Prostate gland (tissue), 2 donors: Measurements from ENCODE around the gene CELA2A. TPM values are rescaled to one million over a fixed set of nuclear protein-coding genes. Genes with fewer than 3 reads are reported as not detected.
"Not testable (repeated sequence)": the region's sequence is repeated elsewhere in the genome, so short reads cannot be mapped to it uniquely, and the experiment has no call there.

Experiments
- DNase-seq: peaks from one replicate; pipeline ENCODE4 v3.0.0-alpha.2; 2019; ENCODE audit warnings: low spot score
- H3K27ac ChIP-seq, 2 donors: fragments of 200-600 bp; sonication (generic); 2 replicates each; pipeline ENCODE4 v1.5.1; 2017 to 2019
- H3K27me3 ChIP-seq: fragments of 200-600 bp; sonication (generic); replicated peaks from 2 replicates; pipeline ENCODE4 v1.5.1; 2019; ENCODE audit not compliant: insufficient read depth
- H3K36me3 ChIP-seq, 2 donors: fragments of 200-600 bp; sonication (generic); 1 replicate in 1 of 2; 2 replicates in 1 of 2; pipeline versions ENCODE4 v1.5.1 to v1.8.1; 2017 to 2019
- H3K4me1 ChIP-seq: fragments of 200-600 bp; sonication (generic); replicated peaks from 2 replicates; pipeline ENCODE4 v1.5.1; 2019
- H3K4me3 ChIP-seq, 2 donors: fragments of 200-600 bp; sonication (generic); 2 replicates each; pipeline ENCODE4 v1.5.1; 2017 to 2019
- H3K9me3 ChIP-seq: fragments of 200-600 bp; sonication (generic); 2 replicates; pipeline ENCODE4 v1.5.1; 2017
- CTCF ChIP-seq, 4 experiments: fragments of 200-600 bp in 2 of 4; fragments of 450-650 bp in 2 of 4; sonication (generic) in 2 of 4; IDR thresholded peaks; 1 replicate in 3 of 4; 2 replicates in 1 of 4; pipeline ENCODE4 v1.5.1; 2016 to 2019; ENCODE audit warnings: antibody characterized with exemption in 4 of 4, mild to moderate bottlenecking in 2 of 4, moderate library complexity in 2 of 4
- POLR2A ChIP-seq: fragments of 450-650 bp; IDR thresholded peaks from one replicate; pipeline ENCODE4 v1.6.1; 2016; ENCODE audit warnings: antibody characterized with exemption, mild to moderate bottlenecking
- POLR2AphosphoS5 ChIP-seq: sonication (generic); formaldehyde crosslinking; IDR thresholded peaks from one replicate; pipeline ENCODE4 v1.6.1; 2017; ENCODE audit warnings: antibody characterized with exemption
- WGBS: methylation state at CpG from one replicate; pipeline ENCODE4 v1.1.5; 2018; 5-methylcytosine and 5-hydroxymethylcytosine counted together
- intact Hi-C: fragments of 100-400 bp; cut with DNase I; formaldehyde crosslinking; loops from one replicate; pipeline ENCODE4 v1.14.2; 2022
- total RNA-seq, 2 donors: library from RNA; depleted of rRNA; stranded (reverse); fragments of >200 nt; gene quantifications; one replicate each; pipeline ENCODE4 v1.1.0, GENCODE V29; 2016

CELA2A gene
- total RNA-seq, 2 donors from 2014 or later = 5.4 TPM; not detected in 1

- WGBS = 73% methylated on average over 12 of the region's 13 CpGs
Observed at GRCh38 chr1:15489052-15489736, 32.7 kb downstream of the CELA2A start.

GRCh38 chr1:15491010-15491409 is 34.5 kb downstream of the CELA2A start:
- H3K36me3 ChIP-seq, intact Hi-C loops, H3K4me1 ChIP-seq, H3K27me3 ChIP-seq, H3K27ac ChIP-seq, H3K9me3 ChIP-seq, DNase-seq, H3K4me3 ChIP-seq: not testable (repeated sequence)
- 95% methylated on average over 4 of the region's 4 CpGs for WGBS

More at GRCh38 chr1:15489052-15489736, 32.7 kb downstream of the CELA2A start:
- no peak for DNase-seq
- H3K27ac ChIP-seq = no peak overlapping the region
- TF ChIP-seq POLR2AphosphoS5 = no peak
- no peak for TF ChIP-seq CTCF (IDR thresholded peaks at IDR 0.05)
- no peak for TF ChIP-seq POLR2A
- intact Hi-C loops = no loop called here
- no peaks in the 10 kb centered on the region for H3K9me3 ChIP-seq
- no peaks in the 10 kb centered on the region for H3K27me3 ChIP-seq
- H3K36me3 ChIP-seq = no peaks in the 10 kb centered on the region
- no peak overlapping the region for H3K4me3 ChIP-seq
- H3K4me1 ChIP-seq = no peaks in the 10 kb centered on the region

- Histone ChIP-seq H3K4me3 (no peak overlapping the region), H3K27ac (no peak overlapping the region), H3K4me1 (no peaks in the 10 kb centered on the region), H3K27me3 (no peaks in the 10 kb centered on the region), H3K9me3 (no peaks in the 10 kb centered on the region), H3K36me3 (no peaks in the 10 kb centered on the region)
- TF ChIP-seq POLR2AphosphoS5 = no peak
- TF ChIP-seq CTCF (IDR thresholded peaks at IDR 0.05) = no peak
- no peak for TF ChIP-seq POLR2A
- intact Hi-C loops = no loop called here
- WGBS = 82% methylated on average over 5 of the region's 5 CpGs
- no peak for DNase-seq
Observed at GRCh38 chr1:15492596-15492995, 36.1 kb downstream of the CELA2A start.

GRCh38 chr1:15493869-15494390 is 37.4 kb downstream of the CELA2A start:
- intact Hi-C loops = no loop called here
- Histone ChIP-seq H3K27me3 (no peaks in the 10 kb centered on the region), H3K4me3 (no peak overlapping the region), H3K9me3 (no peaks in the 10 kb centered on the region), H3K36me3 (no peaks in the 10 kb centered on the region), H3K27ac (no peak overlapping the region), H3K4me1 (no peaks in the 10 kb centered on the region)
- no peak for TF ChIP-seq POLR2AphosphoS5
- TF ChIP-seq POLR2A = no peak
- no peak for TF ChIP-seq CTCF (IDR thresholded peaks at IDR 0.05)
- WGBS = over 99% methylated on average over 8 of the region's 9 CpGs
- no peak for DNase-seq

- Histone ChIP-seq H3K9me3 (no peaks in the 10 kb centered on the region), H3K4me1 (no peaks in the 10 kb centered on the region), H3K27ac (no peak overlapping the region), H3K4me3 (no peak overlapping the region), H3K36me3 (no peaks in the 10 kb centered on the region), H3K27me3 (no peaks in the 10 kb centered on the region)
- WGBS = 85% methylated on average over 19 of the region's 19 CpGs
- DNase-seq = no peak
- TF ChIP-seq POLR2A (no peak), POLR2AphosphoS5 (no peak), CTCF (IDR thresholded peaks at IDR 0.05) (no peak)
- intact Hi-C loops = no loop called here
Observed at GRCh38 chr1:15500184-15501178, 43.9 kb downstream of the CELA2A start.
